Caco-2 (cell line): ENCODE data around the gene FAM76B. TPM values are rescaled to one million over a fixed set of nuclear protein-coding genes. Genes with fewer than 3 reads are reported as not detected.

ENCODE experiments used
- BruUV-seq: library from RNA; stranded (reverse); fragments of 400-500 nt; replicated peaks from 2 replicates; lab custom pipeline; 2021; lab: Mats Ljungman, UMichigan
- CTCF ChIA-PET: fragments of 300-600 bp; sonication (Branson Sonifier 250); formaldehyde crosslinking; loops from one replicate; lab custom pipeline; 2022; ENCODE audit warnings: antibody characterized with exemption; lab: Charles Lee
- POLR2A ChIA-PET: fragments of 300-600 bp; sonication (Branson Sonifier 250); formaldehyde crosslinking; loops from one replicate; lab custom pipeline; 2022; ENCODE audit warnings: antibody characterized with exemption; lab: Charles Lee
- DNase-seq, 2 experiments: peaks; one replicate each; pipeline versions ENCODE4 v3.0.0 to v3.0.0-alpha.2; 2020 to 2022
- H3K27me3 ChIP-seq: replicated peaks from 2 replicates; pipeline ENCODE4 v1.6.0; 2011; ENCODE audit warnings: low read length; ENCODE audit not compliant: control insufficient read depth, insufficient read depth
- H3K36me3 ChIP-seq: 2 replicates; pipeline ENCODE4 v1.5.1; 2011; ENCODE audit warnings: low read length; ENCODE audit not compliant: control insufficient read depth, insufficient read depth
- H3K4me1 ChIP-seq: fragments of 250-450 bp; sonication (Bioruptor Pico); 2 replicates; pipeline ENCODE4 v1.5.1; 2020; ENCODE audit warnings: mild to moderate bottlenecking
- H3K4me3 ChIP-seq: 2 replicates; pipeline ENCODE4 v1.5.1; 2011; ENCODE audit warnings: low read depth, mild to moderate bottlenecking, control low read depth, low read length
- H3K9me3 ChIP-seq: fragments of 250-450 bp; sonication (Bioruptor Pico); 2 replicates; pipeline ENCODE4 v1.5.1; 2020; ENCODE audit warnings: mild to moderate bottlenecking, moderate library complexity
- H3K27ac Mint-ChIP-seq: one replicate; pipeline ENCODE4 v1.8.0; 2022; ENCODE audit warnings: mixed read lengths; ENCODE audit not compliant: unreplicated experiment
- H3K27me3 Mint-ChIP-seq: one replicate; pipeline ENCODE4 v1.8.0; 2022; ENCODE audit warnings: mixed read lengths; ENCODE audit not compliant: insufficient read depth, unreplicated experiment
- H3K36me3 Mint-ChIP-seq: one replicate; pipeline ENCODE4 v1.8.0; 2022; ENCODE audit warnings: mild to moderate bottlenecking, mixed read lengths; ENCODE audit not compliant: insufficient read depth, unreplicated experiment
- H3K4me1 Mint-ChIP-seq: one replicate; pipeline ENCODE4 v1.8.0; 2022; ENCODE audit warnings: low read depth, mixed read lengths; ENCODE audit not compliant: unreplicated experiment
- H3K4me3 Mint-ChIP-seq: one replicate; pipeline ENCODE4 v1.8.0; 2022; ENCODE audit warnings: mild to moderate bottlenecking, moderate library complexity, mixed read lengths; ENCODE audit not compliant: unreplicated experiment
- H3K9me3 Mint-ChIP-seq: one replicate; pipeline ENCODE4 v1.8.0; 2022; ENCODE audit warnings: mixed read lengths; ENCODE audit not compliant: unreplicated experiment
- intact Hi-C: fragments of 100-400 bp; cut with micrococcal nuclease; formaldehyde crosslinking; loops from one replicate; pipeline ENCODE4 v1.10.0; 2022; ENCODE audit not compliant: unreplicated experiment
- total RNA-seq: library from RNA; stranded (reverse); gene quantifications from 2 replicates; pipeline ENCODE4 v1.2.3, GENCODE V29; 2022
- TF ChIP-seq, protein P1 (sequence below), 2 experiments: fragments of 200-600 bp in 1 of 2; IDR thresholded peaks; 1 replicate in 1 of 2; 2 replicates in 1 of 2; pipeline versions ENCODE4 v1.5.1 to v1.8.0; 2011 to 2022; ENCODE audit warnings: antibody characterized with exemption in 1 of 2, control low read depth in 1 of 2, inconsistent platforms in 1 of 2, low read depth in 1 of 2, low read length in 1 of 2, mild to moderate bottlenecking in 1 of 2, moderate library complexity in 1 of 2; ENCODE audit not compliant: insufficient read depth in 1 of 2, severe bottlenecking in 1 of 2, unreplicated experiment in 1 of 2

Gene FAM76B
- total RNA-seq, 1 experiment from 2014 or later: 61.3 TPM

DNA sequence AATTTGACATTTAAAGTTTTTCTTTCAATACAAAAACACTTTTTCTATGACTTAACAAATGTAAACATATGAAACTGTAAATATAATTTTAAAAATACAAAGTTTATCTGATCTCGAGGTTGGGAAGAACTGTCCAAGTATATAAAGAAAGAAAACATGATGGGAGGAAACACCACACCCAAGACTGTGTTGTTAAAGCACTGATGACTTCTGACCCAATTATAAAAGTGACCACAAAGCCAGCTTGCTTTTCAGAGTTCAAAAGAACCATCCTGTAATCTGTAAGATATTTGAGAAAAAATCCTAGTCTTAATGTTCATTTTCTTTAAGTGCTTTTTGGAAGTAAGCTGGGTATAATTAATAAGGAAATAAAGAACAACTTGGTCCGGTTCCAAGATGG, 16.3 kb upstream of the FAM76B start:
- Mint-ChIP-seq H3K4me1 (no peaks in the 10 kb centered on the region), H3K36me3 (peaks cover 52% of the 10 kb centered on the region), H3K27me3 (no peaks in the 10 kb centered on the region), H3K9me3 (peaks cover 36% of the 10 kb centered on the region), H3K4me3 (no peak overlapping the region), H3K27ac (no peak overlapping the region)
- Histone ChIP-seq H3K4me1 (no peaks in the 10 kb centered on the region), H3K4me3 (no peak overlapping the region), H3K9me3 (no peaks in the 10 kb centered on the region), H3K36me3 (peaks cover 5% of the 10 kb centered on the region), H3K27me3 (no peaks in the 10 kb centered on the region)
- TF ChIP-seq, protein P1, sequence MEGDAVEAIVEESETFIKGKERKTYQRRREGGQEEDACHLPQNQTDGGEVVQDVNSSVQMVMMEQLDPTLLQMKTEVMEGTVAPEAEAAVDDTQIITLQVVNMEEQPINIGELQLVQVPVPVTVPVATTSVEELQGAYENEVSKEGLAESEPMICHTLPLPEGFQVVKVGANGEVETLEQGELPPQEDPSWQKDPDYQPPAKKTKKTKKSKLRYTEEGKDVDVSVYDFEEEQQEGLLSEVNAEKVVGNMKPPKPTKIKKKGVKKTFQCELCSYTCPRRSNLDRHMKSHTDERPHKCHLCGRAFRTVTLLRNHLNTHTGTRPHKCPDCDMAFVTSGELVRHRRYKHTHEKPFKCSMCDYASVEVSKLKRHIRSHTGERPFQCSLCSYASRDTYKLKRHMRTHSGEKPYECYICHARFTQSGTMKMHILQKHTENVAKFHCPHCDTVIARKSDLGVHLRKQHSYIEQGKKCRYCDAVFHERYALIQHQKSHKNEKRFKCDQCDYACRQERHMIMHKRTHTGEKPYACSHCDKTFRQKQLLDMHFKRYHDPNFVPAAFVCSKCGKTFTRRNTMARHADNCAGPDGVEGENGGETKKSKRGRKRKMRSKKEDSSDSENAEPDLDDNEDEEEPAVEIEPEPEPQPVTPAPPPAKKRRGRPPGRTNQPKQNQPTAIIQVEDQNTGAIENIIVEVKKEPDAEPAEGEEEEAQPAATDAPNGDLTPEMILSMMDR (IDR thresholded peaks at IDR 0.05; ENCODE audit: insufficient read depth in 1 of 2, low read depth in 1 of 2, low read length in 1 of 2, severe bottlenecking in 1 of 2, unreplicated experiment in 1 of 2): no peak
- intact Hi-C loops: no loop called here
- ChIA-PET POLR2A (no interaction called here), CTCF (no interaction called here)
- no TSS peak for BruUV-seq
- no peak for DNase-seq

DNA sequence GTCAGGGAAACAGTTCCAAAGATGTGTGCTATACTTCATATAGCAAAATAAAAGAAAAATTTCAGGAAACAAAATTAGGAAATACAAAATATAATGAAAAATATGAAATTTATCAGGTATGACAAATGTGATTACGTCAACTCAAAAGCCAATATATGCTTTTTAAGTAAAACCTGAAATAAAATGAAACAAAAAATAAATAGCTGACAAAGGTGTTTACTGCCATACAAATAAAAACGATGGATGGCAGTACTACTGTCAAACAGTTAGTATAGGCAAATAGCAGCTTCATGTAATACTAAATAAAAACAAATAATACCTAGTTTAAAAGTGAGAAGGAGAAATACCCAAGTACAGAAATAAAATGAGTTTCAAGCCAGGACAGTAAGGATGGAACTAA, 14.4 kb upstream of the FAM76B start:
- H3K9me3 Mint-ChIP-seq: peaks cover 17% of the 10 kb centered on the region
- H3K36me3 ChIP-seq: peaks cover 5% of the 10 kb centered on the region
- POLR2A ChIA-PET: no interaction called here
- intact Hi-C loops: no loop called here
- no peaks in the 10 kb centered on the region for H3K4me1 ChIP-seq
- CTCF ChIA-PET: no interaction called here
- DNase-seq: no peak
- TF ChIP-seq, protein P1 (IDR thresholded peaks at IDR 0.05; ENCODE audit: insufficient read depth in 1 of 2, low read depth in 1 of 2, low read length in 1 of 2, severe bottlenecking in 1 of 2, unreplicated experiment in 1 of 2): no peak
- peaks cover 59% of the 10 kb centered on the region for H3K36me3 Mint-ChIP-seq
- no peaks in the 10 kb centered on the region for H3K27me3 ChIP-seq
- H3K4me3 Mint-ChIP-seq: no peak overlapping the region
- no peak overlapping the region for H3K27ac Mint-ChIP-seq
- H3K27me3 Mint-ChIP-seq: no peaks in the 10 kb centered on the region
- BruUV-seq: no TSS peak
- H3K4me1 Mint-ChIP-seq: no peaks in the 10 kb centered on the region
- no peak overlapping the region for H3K4me3 ChIP-seq
- no peaks in the 10 kb centered on the region for H3K9me3 ChIP-seq

DNA sequence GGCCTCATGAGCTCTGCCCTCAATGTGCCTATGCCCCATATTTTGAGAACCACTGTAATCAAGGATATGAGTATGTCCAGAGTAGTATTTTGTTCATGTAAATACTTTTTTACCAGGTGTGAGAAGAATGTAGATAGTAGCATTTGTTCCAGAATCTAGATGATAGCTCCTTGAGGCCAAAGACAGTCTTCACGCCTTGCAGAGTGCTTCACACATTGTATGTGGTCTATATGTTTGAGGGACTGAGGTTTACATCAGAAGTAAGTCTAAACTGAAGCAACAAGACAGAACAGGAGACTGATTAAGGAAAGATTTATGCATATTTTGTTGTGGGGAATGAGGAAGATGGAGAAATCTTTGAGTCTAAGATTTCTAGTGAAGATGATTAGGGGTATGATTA, 13.2 kb upstream of the FAM76B start:
- H3K4me3 Mint-ChIP-seq: no peak overlapping the region
- intact Hi-C loops: no loop called here
- TF ChIP-seq, protein P1 (IDR thresholded peaks at IDR 0.05; ENCODE audit: insufficient read depth in 1 of 2, low read depth in 1 of 2, low read length in 1 of 2, severe bottlenecking in 1 of 2, unreplicated experiment in 1 of 2): no peak
- peaks cover 5% of the 10 kb centered on the region for H3K36me3 ChIP-seq
- H3K4me1 ChIP-seq: no peaks in the 10 kb centered on the region
- POLR2A ChIA-PET: no interaction called here
- peaks cover 49% of the 10 kb centered on the region for H3K36me3 Mint-ChIP-seq
- DNase-seq: no peak
- CTCF ChIA-PET: no interaction called here
- no peak overlapping the region for H3K4me3 ChIP-seq
- H3K27ac Mint-ChIP-seq: no peak overlapping the region
- H3K9me3 Mint-ChIP-seq: peaks cover 9% of the 10 kb centered on the region
- H3K27me3 ChIP-seq: no peaks in the 10 kb centered on the region
- no peaks in the 10 kb centered on the region for H3K4me1 Mint-ChIP-seq
- no peaks in the 10 kb centered on the region for H3K27me3 Mint-ChIP-seq
- no TSS peak for BruUV-seq
- no peaks in the 10 kb centered on the region for H3K9me3 ChIP-seq
